Measurements from ENCODE around the gene LSAMP.

DNA sequence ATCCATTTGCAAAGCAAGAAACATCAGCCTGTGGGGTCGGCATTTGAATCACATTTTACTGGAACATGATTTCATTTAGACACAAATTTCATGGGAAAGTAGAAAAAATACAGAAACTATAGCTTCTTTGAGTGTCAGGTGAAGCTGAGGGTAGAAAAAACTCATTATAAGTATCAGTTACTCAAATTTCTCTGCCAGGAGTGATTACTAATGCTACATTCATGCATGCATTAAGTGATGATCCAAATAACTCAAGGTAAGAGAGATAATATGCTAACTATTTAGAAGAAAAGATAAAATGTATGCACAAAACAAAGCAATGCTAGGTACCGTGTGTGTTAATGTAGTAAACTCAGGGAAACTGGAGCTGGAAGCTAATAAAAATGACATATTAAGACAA, 416.0 kb downstream of the LSAMP start:
- TF ChIP-seq, protein P1, sequence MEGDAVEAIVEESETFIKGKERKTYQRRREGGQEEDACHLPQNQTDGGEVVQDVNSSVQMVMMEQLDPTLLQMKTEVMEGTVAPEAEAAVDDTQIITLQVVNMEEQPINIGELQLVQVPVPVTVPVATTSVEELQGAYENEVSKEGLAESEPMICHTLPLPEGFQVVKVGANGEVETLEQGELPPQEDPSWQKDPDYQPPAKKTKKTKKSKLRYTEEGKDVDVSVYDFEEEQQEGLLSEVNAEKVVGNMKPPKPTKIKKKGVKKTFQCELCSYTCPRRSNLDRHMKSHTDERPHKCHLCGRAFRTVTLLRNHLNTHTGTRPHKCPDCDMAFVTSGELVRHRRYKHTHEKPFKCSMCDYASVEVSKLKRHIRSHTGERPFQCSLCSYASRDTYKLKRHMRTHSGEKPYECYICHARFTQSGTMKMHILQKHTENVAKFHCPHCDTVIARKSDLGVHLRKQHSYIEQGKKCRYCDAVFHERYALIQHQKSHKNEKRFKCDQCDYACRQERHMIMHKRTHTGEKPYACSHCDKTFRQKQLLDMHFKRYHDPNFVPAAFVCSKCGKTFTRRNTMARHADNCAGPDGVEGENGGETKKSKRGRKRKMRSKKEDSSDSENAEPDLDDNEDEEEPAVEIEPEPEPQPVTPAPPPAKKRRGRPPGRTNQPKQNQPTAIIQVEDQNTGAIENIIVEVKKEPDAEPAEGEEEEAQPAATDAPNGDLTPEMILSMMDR (IDR thresholded peaks at IDR 0.05), result no peak
- TF ChIP-seq POLR2A (IDR thresholded peaks at IDR 0.05) (no peak), POLR2AphosphoS5 (IDR thresholded peaks at IDR 0.05) (no peak)
